Neuronal stem cell (in vitro differentiated cells): Measurements from ENCODE around the gene EML2.

ENCODE experiments used
- DNase-seq: peaks from one replicate; pipeline ENCODE4 v3.0.0-alpha.2; 2013; ENCODE audit warnings: low spot score
- H2AFZ ChIP-seq: one replicate; pipeline ENCODE4 v1.6.1; 2013; ENCODE audit warnings: mild to moderate bottlenecking, low read length, inconsistent platforms
- H2AK5ac ChIP-seq: 2 replicates; pipeline ENCODE4 v1.6.1; 2013; ENCODE audit warnings: low read depth, mild to moderate bottlenecking, inconsistent platforms, low read length, moderate library complexity, mixed read lengths
- H2BK120ac ChIP-seq: 2 replicates; pipeline ENCODE4 v1.6.1; 2013; ENCODE audit warnings: low read depth, mild to moderate bottlenecking, inconsistent platforms, low read length, moderate library complexity, mixed read lengths
- H2BK12ac ChIP-seq: one replicate; pipeline ENCODE4 v1.6.1; 2013; ENCODE audit warnings: low read length, inconsistent platforms
- H2BK15ac ChIP-seq: 2 replicates; pipeline ENCODE4 v1.6.1; 2013; ENCODE audit warnings: mild to moderate bottlenecking, low read length, inconsistent platforms, mixed read lengths
- H2BK5ac ChIP-seq: one replicate; pipeline ENCODE4 v1.6.1; 2013; ENCODE audit warnings: inconsistent platforms, mild to moderate bottlenecking, low read length, moderate library complexity
- H3K14ac ChIP-seq: one replicate; pipeline ENCODE4 v1.6.1; 2013; ENCODE audit warnings: low read length, inconsistent platforms
- H3K18ac ChIP-seq: 2 replicates; pipeline ENCODE4 v1.6.1; 2013; ENCODE audit warnings: low read length, inconsistent platforms
- H3K23ac ChIP-seq: 2 replicates; pipeline ENCODE4 v1.6.1; 2013; ENCODE audit warnings: low read depth, mild to moderate bottlenecking, mixed read lengths, low read length, inconsistent platforms; ENCODE audit not compliant: poor library complexity
- H3K27ac ChIP-seq: replicated peaks from 3 replicates; pipeline ENCODE4 v1.5.1; 2013; ENCODE audit warnings: low read length, inconsistent platforms
- H3K27me3 ChIP-seq, 3 experiments: 2 replicates each; pipeline ENCODE4 v1.6.1; 2013; ENCODE audit warnings: low read length in 3 of 3, mild to moderate bottlenecking in 2 of 3, inconsistent platforms in 1 of 3, low read depth in 1 of 3, mixed read lengths in 1 of 3, moderate library complexity in 1 of 3; ENCODE audit not compliant: control insufficient read depth in 3 of 3, insufficient read depth in 3 of 3
- H3K36me3 ChIP-seq, 2 donors: replicated peaks in 1 of 2; 2 replicates each; pipeline ENCODE4 v1.6.1; 2013; ENCODE audit warnings: low read length in 2 of 2; ENCODE audit not compliant: control insufficient read depth in 2 of 2, insufficient read depth in 2 of 2
- H3K4ac ChIP-seq: 2 replicates; pipeline ENCODE4 v1.6.1; 2013; ENCODE audit warnings: inconsistent platforms, mild to moderate bottlenecking, low read length, moderate library complexity
- H3K4me1 ChIP-seq, 2 donors: 1 replicate in 1 of 2; 2 replicates in 1 of 2; pipeline ENCODE4 v1.6.1; 2013; ENCODE audit warnings: low read length in 2 of 2, low read depth in 1 of 2; ENCODE audit not compliant: control insufficient read depth in 2 of 2, insufficient read depth in 1 of 2
- H3K4me2 ChIP-seq: one replicate; pipeline ENCODE4 v1.6.1; 2013; ENCODE audit warnings: mild to moderate bottlenecking, low read length, inconsistent platforms; ENCODE audit not compliant: insufficient read depth, poor library complexity, severe bottlenecking
- H3K4me3 ChIP-seq, 2 donors: 2 replicates each; pipeline ENCODE4 v1.5.1; 2013; ENCODE audit warnings: low read length in 2 of 2, mild to moderate bottlenecking in 2 of 2, inconsistent platforms in 1 of 2, moderate library complexity in 1 of 2
- H3K79me1 ChIP-seq: one replicate; pipeline ENCODE4 v1.6.1; 2013; ENCODE audit warnings: low read depth, mild to moderate bottlenecking, inconsistent platforms, low read length, moderate library complexity
- H3K9ac ChIP-seq: one replicate; pipeline ENCODE4 v1.6.1; 2013; ENCODE audit warnings: mild to moderate bottlenecking, low read depth, low read length, inconsistent platforms; ENCODE audit not compliant: poor library complexity
- H3K9me3 ChIP-seq, 2 donors: replicated peaks in 1 of 2; 2 replicates each; pipeline versions ENCODE3 to v1.6.1; 2013; ENCODE audit warnings: low read length in 2 of 2, mild to moderate bottlenecking in 2 of 2, inconsistent platforms in 1 of 2, low read depth in 1 of 2, mixed read lengths in 1 of 2, moderate library complexity in 1 of 2; ENCODE audit not compliant: control insufficient read depth in 2 of 2, insufficient read depth in 1 of 2
- H4K8ac ChIP-seq: one replicate; pipeline ENCODE4 v1.6.1; 2013; ENCODE audit warnings: low read depth, mild to moderate bottlenecking, inconsistent platforms, low read length, moderate library complexity
- H4K91ac ChIP-seq: one replicate; pipeline ENCODE4 v1.6.1; 2013; ENCODE audit warnings: low read length, low read depth, mild to moderate bottlenecking, inconsistent platforms; ENCODE audit not compliant: poor library complexity
- WGBS, 2 donors: extraction: QIAGEN DNeasy Blood & Tissue Kit; methylation state at CpG; one replicate each; pipeline ENCODE4 v1.1.7; 2013; ENCODE audit warnings: missing lambda C conversion rate in 2 of 2, mixed read lengths in 1 of 2; ENCODE audit not compliant: insufficient read length in 2 of 2, insufficient replicate concordance in 1 of 2; ENCODE audit errors: extremely low coverage in 2 of 2; 5-methylcytosine and 5-hydroxymethylcytosine counted together

EML2 gene

GRCh38 chr19:45591004-45591637 is 48.1 kb downstream of the EML2 start:
- DNase-seq, result no peak
- H3K4me3 ChIP-seq, result no peak overlapping the region

GRCh38 chr19:45590300-45591003 is 48.7 kb downstream of the EML2 start:
- no peak overlapping the region for H3K4ac ChIP-seq
- no peak overlapping the region for H3K18ac ChIP-seq
- no peak overlapping the region for H4K8ac ChIP-seq
- no peak overlapping the region for H2BK120ac ChIP-seq
- peaks cover 0 to 4% of the 10 kb centered on the region in 2 donors for H3K9me3 ChIP-seq
- H2AFZ ChIP-seq, result peak overlapping the region; percentile 77
- peak overlapping the region; percentile 67 for H3K14ac ChIP-seq
- no peak for DNase-seq
- H3K4me1 ChIP-seq, result peaks cover 0 to 2% of the 10 kb centered on the region in 2 donors
- peak overlapping the region; percentile 40 for H3K23ac ChIP-seq
- H3K27me3 ChIP-seq, result peaks cover 2 to 16% (median 6%) of the 10 kb centered on the region in 3 experiments
- WGBS, 2 donors, result no CpG with 5 or more reads among the region's 15 CpGs
- H2AK5ac ChIP-seq, result no peak overlapping the region
- H4K91ac ChIP-seq, result no peak overlapping the region
- peak overlapping the region; percentile 39 for H2BK5ac ChIP-seq
- H3K4me3 ChIP-seq, result no peak overlapping the region
- no peak overlapping the region for H3K27ac ChIP-seq
- H3K79me1 ChIP-seq, result no peaks in the 10 kb centered on the region
- no peak overlapping the region for H3K9ac ChIP-seq
- H3K36me3 ChIP-seq, result no peaks in the 10 kb centered on the region
- no peak overlapping the region for H2BK15ac ChIP-seq
- no peak overlapping the region for H3K4me2 ChIP-seq
- peak overlapping the region; percentile 60 for H2BK12ac ChIP-seq

More at GRCh38 chr19:45591004-45591637, 48.1 kb downstream of the EML2 start:
- Histone ChIP-seq H3K79me1 (no peaks in the 10 kb centered on the region), H2AK5ac (peak overlapping the region; percentile 47), H3K36me3 (no peaks in the 10 kb centered on the region), H2BK120ac (no peak overlapping the region), H4K91ac (no peak overlapping the region), H3K4ac (no peak overlapping the region), H3K4me1 (peaks cover 0 to 2% of the 10 kb centered on the region in 2 donors), H2AFZ (peak overlapping the region; percentile 77), H3K14ac (peak overlapping the region; percentile 89), H3K18ac (peak overlapping the region; percentile 57), H3K27me3 (peaks cover 2 to 20% (median 8%) of the 10 kb centered on the region in 3 experiments), H2BK5ac (peak overlapping the region; percentile 39), H3K27ac (no peak overlapping the region), H3K9ac (peak overlapping the region; percentile 44), H4K8ac (no peak overlapping the region), H3K4me2 (no peak overlapping the region), H3K23ac (peak overlapping the region; percentile 97), H2BK15ac (peak overlapping the region; percentile 75), H2BK12ac (peak overlapping the region; percentile 60), H3K9me3 (peaks cover 0 to 4% of the 10 kb centered on the region in 2 donors)
- WGBS, 2 donors, result no CpG with 5 or more reads among the region's 48 CpGs

GRCh38 chr19:45589768-45590167 is 49.4 kb downstream of the EML2 start:
- H3K36me3 ChIP-seq, result no peaks in the 10 kb centered on the region
- no peak overlapping the region for H2BK120ac ChIP-seq
- H3K4me1 ChIP-seq, result peaks cover 0 to 2% of the 10 kb centered on the region in 2 donors
- H2BK12ac ChIP-seq, result no peak overlapping the region
- WGBS, 2 donors, result no CpG with 5 or more reads among the region's 4 CpGs
- H4K8ac ChIP-seq, result no peak overlapping the region
- H3K4me3 ChIP-seq, result no peak overlapping the region
- no peak overlapping the region for H2AK5ac ChIP-seq
- no peak overlapping the region for H3K14ac ChIP-seq
- no peak overlapping the region for H4K91ac ChIP-seq
- no peak overlapping the region for H2BK15ac ChIP-seq
- H3K9me3 ChIP-seq, result peaks cover 0 to 4% of the 10 kb centered on the region in 2 donors
- no peak overlapping the region for H3K4me2 ChIP-seq
- H3K27ac ChIP-seq, result no peak overlapping the region
- H3K18ac ChIP-seq, result no peak overlapping the region
- no peak overlapping the region for H2BK5ac ChIP-seq
- no peak overlapping the region for H3K23ac ChIP-seq
- H3K4ac ChIP-seq, result no peak overlapping the region
- H3K27me3 ChIP-seq, result peaks cover 2 to 13% (median 4%) of the 10 kb centered on the region in 3 experiments
- no peaks in the 10 kb centered on the region for H3K79me1 ChIP-seq
- no peak overlapping the region for H2AFZ ChIP-seq
- no peak overlapping the region for H3K9ac ChIP-seq
- DNase-seq, result no peak

GRCh38 chr19:45587873-45588272 is 51.3 kb downstream of the EML2 start:
- Histone ChIP-seq H2BK12ac (peak overlapping the region; percentile 8), H2BK15ac (peak overlapping the region; percentile 83), H3K23ac (peak overlapping the region; percentile 27), H2AK5ac (peak overlapping the region; percentile 93), H3K9me3 (peaks cover 0 to 4% of the 10 kb centered on the region in 2 donors), H2BK5ac (no peak overlapping the region), H3K4me3 (no peak overlapping the region), H3K4ac (no peak overlapping the region), H2BK120ac (no peak overlapping the region), H3K36me3 (no peaks in the 10 kb centered on the region), H4K8ac (peak overlapping the region; percentile 78), H3K79me1 (peaks cover 2% of the 10 kb centered on the region), H3K27me3 (peaks cover 2 to 13% (median 4%) of the 10 kb centered on the region in 3 experiments), H4K91ac (no peak overlapping the region), H2AFZ (peak overlapping the region; percentile 73), H3K4me1 (peaks cover 0 to 2% of the 10 kb centered on the region in 2 donors), H3K4me2 (no peak overlapping the region), H3K18ac (peak overlapping the region; percentile 62), H3K14ac (no peak overlapping the region), H3K9ac (peak overlapping the region; percentile 30), H3K27ac (no peak overlapping the region)
- WGBS, 2 donors, result no CpG with 5 or more reads among the region's 4 CpGs
- DNase-seq, result no peak
